Progenitor cell of endocrine pancreas (in vitro differentiated cells): ENCODE results near the gene SCD. TPM values are rescaled to one million over a fixed set of nuclear protein-coding genes. Genes with fewer than 3 reads are reported as not detected.

Experiments
- DNase-seq: peaks from one replicate; pipeline ENCODE4 v3.0.0; 2021; ENCODE audit warnings: low spot score; ENCODE audit not compliant: unreplicated experiment
- H3K27ac Mint-ChIP-seq: 2 replicates; pipeline ENCODE4 v1.8.0; 2021; ENCODE audit warnings: mild to moderate bottlenecking, moderate library complexity, mixed read lengths
- H3K27me3 Mint-ChIP-seq: 2 replicates; pipeline ENCODE4 v1.8.0; 2021; ENCODE audit warnings: mixed read lengths
- H3K36me3 Mint-ChIP-seq: 2 replicates; pipeline ENCODE4 v1.8.0; 2022; ENCODE audit warnings: mixed read lengths; ENCODE audit not compliant: insufficient read depth
- H3K4me1 Mint-ChIP-seq: 2 replicates; pipeline ENCODE4 v1.8.0; 2021; ENCODE audit warnings: low read depth, mixed read lengths
- H3K4me3 Mint-ChIP-seq: 2 replicates; pipeline ENCODE4 v1.8.0; 2021; ENCODE audit warnings: low read depth, mild to moderate bottlenecking, moderate library complexity, mixed read lengths
- H3K9me3 Mint-ChIP-seq: 2 replicates; pipeline ENCODE4 v1.8.0; 2021; ENCODE audit warnings: low read depth, mixed read lengths
- total RNA-seq: library from RNA; stranded (reverse); gene quantifications from 2 replicates; pipeline ENCODE4 v1.2.1, GENCODE V29; 2021
- TF ChIP-seq, protein P1 (sequence below): fragments of 200-600 bp; sonication (generic); IDR thresholded peaks from one replicate; pipeline ENCODE4 v1.5.0; 2021; ENCODE audit warnings: antibody characterized with exemption, mild to moderate bottlenecking; ENCODE audit not compliant: unreplicated experiment

Gene SCD
- total RNA-seq, 1 donor from 2014 or later = 281 TPM

DNA sequence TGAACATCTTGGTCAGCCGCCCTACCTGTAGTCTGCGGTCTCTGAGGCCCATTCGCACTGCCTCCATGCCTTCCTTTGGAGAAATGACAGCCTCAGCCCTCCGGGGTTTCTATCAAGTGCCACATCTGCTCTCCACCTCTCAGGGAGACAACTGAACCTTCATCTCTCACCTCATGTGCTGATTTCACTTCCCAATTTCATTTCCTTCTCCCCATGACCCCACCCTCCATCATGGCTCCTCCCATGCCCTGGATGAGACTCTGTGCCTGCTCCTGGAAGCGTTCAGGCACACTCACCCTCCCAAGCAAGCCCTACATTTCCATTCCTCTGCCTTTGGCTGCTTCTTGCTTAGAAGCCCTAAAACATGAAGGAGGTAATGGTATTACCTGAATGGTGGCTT lies 7.8 kb upstream of the SCD start:
- Mint-ChIP-seq H3K4me1 (peaks cover 21% of the 10 kb centered on the region), H3K27ac (no peak overlapping the region), H3K9me3 (no peaks in the 10 kb centered on the region), H3K27me3 (peaks cover 2% of the 10 kb centered on the region), H3K36me3 (no peaks in the 10 kb centered on the region), H3K4me3 (no peak overlapping the region)
- TF ChIP-seq, protein P1, sequence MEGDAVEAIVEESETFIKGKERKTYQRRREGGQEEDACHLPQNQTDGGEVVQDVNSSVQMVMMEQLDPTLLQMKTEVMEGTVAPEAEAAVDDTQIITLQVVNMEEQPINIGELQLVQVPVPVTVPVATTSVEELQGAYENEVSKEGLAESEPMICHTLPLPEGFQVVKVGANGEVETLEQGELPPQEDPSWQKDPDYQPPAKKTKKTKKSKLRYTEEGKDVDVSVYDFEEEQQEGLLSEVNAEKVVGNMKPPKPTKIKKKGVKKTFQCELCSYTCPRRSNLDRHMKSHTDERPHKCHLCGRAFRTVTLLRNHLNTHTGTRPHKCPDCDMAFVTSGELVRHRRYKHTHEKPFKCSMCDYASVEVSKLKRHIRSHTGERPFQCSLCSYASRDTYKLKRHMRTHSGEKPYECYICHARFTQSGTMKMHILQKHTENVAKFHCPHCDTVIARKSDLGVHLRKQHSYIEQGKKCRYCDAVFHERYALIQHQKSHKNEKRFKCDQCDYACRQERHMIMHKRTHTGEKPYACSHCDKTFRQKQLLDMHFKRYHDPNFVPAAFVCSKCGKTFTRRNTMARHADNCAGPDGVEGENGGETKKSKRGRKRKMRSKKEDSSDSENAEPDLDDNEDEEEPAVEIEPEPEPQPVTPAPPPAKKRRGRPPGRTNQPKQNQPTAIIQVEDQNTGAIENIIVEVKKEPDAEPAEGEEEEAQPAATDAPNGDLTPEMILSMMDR = no peak
- no peak for DNase-seq

DNA sequence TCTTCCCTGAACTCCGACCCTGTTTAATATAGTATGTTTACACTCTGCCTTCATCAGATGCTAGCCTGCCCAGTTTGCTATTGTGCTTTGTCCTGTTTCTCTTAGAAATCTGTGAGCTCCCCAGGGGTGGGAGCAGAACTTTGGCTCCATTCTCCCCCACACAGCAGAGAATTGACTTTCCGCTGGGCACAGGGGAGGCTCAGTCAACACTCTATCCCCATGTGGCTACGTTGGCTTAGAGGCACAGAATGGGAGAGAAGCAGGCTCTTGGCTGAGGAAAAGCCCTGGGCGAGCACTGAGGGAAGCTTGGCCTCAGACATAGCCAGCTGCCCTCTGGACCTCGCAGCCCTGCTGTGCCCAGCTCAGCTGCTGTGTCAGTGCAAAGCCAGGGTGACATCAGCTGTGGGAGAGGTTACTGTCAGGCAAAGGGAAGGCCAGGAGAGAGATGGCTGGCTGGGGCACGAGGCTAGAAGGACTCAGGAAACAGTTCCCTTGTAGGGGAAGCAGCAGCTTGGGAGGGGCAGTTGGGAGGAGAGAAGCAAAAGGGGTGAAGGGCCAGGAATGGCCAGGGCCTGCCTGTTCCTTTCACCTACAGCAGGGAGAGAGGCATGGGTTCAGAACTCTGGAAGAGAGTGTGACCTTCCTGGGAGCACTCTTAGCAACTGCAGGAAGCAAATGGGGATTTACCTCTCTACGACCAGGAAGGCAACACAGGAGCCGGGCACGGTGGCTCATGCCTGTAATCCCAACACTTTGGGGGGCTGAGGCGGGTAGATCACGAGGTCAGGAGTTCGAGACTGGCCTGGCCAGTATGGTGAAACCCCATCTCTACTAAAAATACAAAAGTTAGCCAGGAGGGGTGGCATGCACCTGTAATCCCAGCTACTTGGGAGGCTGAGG lies 5.8 kb upstream of the SCD start:
- Mint-ChIP-seq H3K27ac (peak overlapping the region; percentile 35), H3K27me3 (no peaks in the 10 kb centered on the region), H3K9me3 (no peaks in the 10 kb centered on the region), H3K36me3 (no peaks in the 10 kb centered on the region), H3K4me3 (no peak overlapping the region), H3K4me1 (peaks cover 28% of the 10 kb centered on the region)
- no peak for DNase-seq
- TF ChIP-seq, protein P1 = no peak

DNA sequence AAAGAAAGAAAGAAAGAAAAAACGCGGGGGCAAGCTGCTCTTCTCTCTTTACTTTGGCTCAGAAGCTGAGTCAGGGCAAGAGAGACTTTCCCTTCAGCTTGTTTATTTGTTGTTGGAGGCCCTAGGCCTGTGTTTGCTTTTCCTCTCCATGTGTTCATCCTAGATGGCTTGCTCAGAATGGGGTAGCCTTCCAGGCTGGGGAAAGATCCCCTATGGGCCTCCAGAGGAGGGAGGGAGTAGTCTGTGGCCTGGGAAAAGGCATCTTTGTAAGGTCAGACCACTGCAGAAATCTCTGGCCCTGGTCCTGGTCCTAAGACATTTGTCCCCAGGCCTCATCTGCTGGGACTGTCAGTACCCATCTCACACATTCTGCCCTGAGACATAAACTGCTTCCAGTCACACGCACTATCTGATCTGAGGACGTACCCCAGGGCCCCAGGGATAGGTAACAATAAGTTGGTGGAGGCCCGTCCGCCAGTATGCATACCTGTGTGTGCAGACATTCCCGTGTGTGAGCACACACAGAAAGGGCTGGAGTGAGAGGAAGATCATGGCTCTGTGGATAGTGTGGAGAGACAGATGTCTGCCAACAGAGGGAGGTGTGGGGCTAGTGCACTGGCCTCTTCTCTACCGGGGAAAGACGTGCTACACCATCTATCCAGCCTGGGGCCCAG lies 4.9 kb upstream of the SCD start:
- H3K27me3 Mint-ChIP-seq = no peaks in the 10 kb centered on the region
- H3K27ac Mint-ChIP-seq = no peak overlapping the region
- H3K9me3 Mint-ChIP-seq = no peaks in the 10 kb centered on the region
- H3K4me3 Mint-ChIP-seq = no peak overlapping the region
- H3K4me1 Mint-ChIP-seq = peaks cover 30% of the 10 kb centered on the region
- DNase-seq = no peak
- TF ChIP-seq, protein P1 = peak; percentile 56
- H3K36me3 Mint-ChIP-seq = no peaks in the 10 kb centered on the region

DNA sequence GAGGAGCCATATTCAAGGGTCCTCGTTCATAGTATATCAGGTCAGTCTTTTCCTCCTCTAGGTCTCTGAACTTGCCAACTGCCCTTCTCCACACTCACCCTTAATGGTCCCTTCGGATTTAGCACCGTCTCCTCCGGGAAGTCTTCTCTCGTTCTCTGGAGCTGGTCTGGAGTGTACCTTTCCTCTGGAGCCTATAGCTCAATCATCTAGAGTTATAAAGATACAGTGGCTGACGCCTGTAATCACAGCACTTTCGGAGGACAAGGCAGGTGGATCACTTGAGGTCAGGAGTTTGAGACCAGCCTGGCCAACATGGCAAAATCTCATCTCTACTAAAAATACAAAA lies 4.4 kb upstream of the SCD start:
- Mint-ChIP-seq H3K36me3 (no peaks in the 10 kb centered on the region), H3K27me3 (no peaks in the 10 kb centered on the region), H3K9me3 (no peaks in the 10 kb centered on the region), H3K4me3 (no peak overlapping the region), H3K27ac (no peak overlapping the region), H3K4me1 (peaks cover 30% of the 10 kb centered on the region)
- no peak for DNase-seq
- TF ChIP-seq, protein P1 = no peak

DNA sequence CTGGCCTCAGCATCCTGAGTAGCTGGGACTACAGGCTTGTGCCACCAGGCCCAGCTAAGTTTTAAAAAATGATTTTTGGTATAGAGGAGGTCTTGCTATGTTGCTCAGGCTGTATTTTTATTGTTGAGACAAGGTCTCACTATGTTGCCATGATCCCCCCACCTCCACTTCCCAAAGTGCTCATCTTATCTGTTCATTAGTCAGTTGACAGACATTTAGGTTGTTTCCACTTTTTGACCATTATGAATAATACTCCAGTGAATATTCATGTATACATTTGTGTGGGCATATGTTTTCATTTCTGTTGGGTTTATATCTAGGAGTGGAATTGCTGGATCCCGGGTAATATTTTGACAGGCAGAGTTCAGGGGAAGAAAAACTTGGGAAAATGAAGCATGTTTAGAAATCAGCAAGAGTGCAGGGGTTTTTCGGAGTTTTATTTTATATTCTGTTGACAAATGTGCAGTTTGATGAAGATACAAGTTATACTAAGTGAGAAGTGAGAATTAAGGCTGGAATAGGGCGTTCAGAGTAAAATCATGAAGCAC lies 2.7 kb upstream of the SCD start:
- peaks cover 45% of the 10 kb centered on the region for H3K4me1 Mint-ChIP-seq
- H3K9me3 Mint-ChIP-seq = no peaks in the 10 kb centered on the region
- H3K27me3 Mint-ChIP-seq = no peaks in the 10 kb centered on the region
- DNase-seq = no peak
- TF ChIP-seq, protein P1 = no peak
- H3K36me3 Mint-ChIP-seq = peaks cover 6% of the 10 kb centered on the region
- peak overlapping the region; percentile 46 for H3K4me3 Mint-ChIP-seq
- no peak overlapping the region for H3K27ac Mint-ChIP-seq
